Heart right ventricle (tissue), 16 donors: ENCODE data around the gene TJP1. TPM values are rescaled to one million over a fixed set of nuclear protein-coding genes. Genes with fewer than 3 reads are reported as not detected.

Source experiments
- ATAC-seq, 8 donors: fragments of 200-7000 bp; cut with Tn5 transposase; one replicate each; pipeline ENCODE4 v1.9.1; 2020; ENCODE audit warnings: mild to moderate bottlenecking in 8 of 8, moderate library complexity in 8 of 8, moderate number of reproducible peaks in 1 of 8
- DNase-seq, 2 donors: peaks; one replicate each; pipeline ENCODE4 v3.0.0-alpha.2; 2020
- H3K27ac ChIP-seq, 10 donors: fragments of 200-600 bp; sonication (generic) in 2 of 10; one replicate each; pipeline versions ENCODE4 v1.5.0 to v1.8.0; 2020 to 2022; ENCODE audit warnings: mild to moderate bottlenecking in 3 of 10
- H3K27me3 ChIP-seq, 7 donors: fragments of 200-600 bp; one replicate each; pipeline ENCODE4 v1.8.0; 2021 to 2022; ENCODE audit warnings: mild to moderate bottlenecking in 2 of 7
- H3K36me3 ChIP-seq, 9 donors: fragments of 200-600 bp; sonication (generic) in 1 of 9; one replicate each; pipeline versions ENCODE4 v1.5.0 to v1.8.0; 2020 to 2022; ENCODE audit warnings: mild to moderate bottlenecking in 2 of 9
- H3K4me1 ChIP-seq, 9 donors: fragments of 200-600 bp; sonication (generic) in 1 of 9; one replicate each; pipeline versions ENCODE4 v1.5.0 to v1.8.0; 2020 to 2022; ENCODE audit warnings: mild to moderate bottlenecking in 4 of 9
- H3K4me3 ChIP-seq, 10 donors: fragments of 200-600 bp; sonication (generic) in 2 of 10; one replicate each; pipeline versions ENCODE4 v1.5.0 to v1.8.0; 2020 to 2022; ENCODE audit warnings: mild to moderate bottlenecking in 7 of 10, moderate library complexity in 2 of 10
- H3K9me3 ChIP-seq, 11 donors: fragments of 200-600 bp in 10 of 11; sonication (generic) in 2 of 11; one replicate each; pipeline versions ENCODE4 v1.5.0 to v1.8.0; 2013 to 2022; ENCODE audit warnings: mild to moderate bottlenecking in 2 of 11, control low read depth in 1 of 11, moderate library complexity in 1 of 11
- WGBS, 2 donors: extraction: QIAGEN DNeasy Blood & Tissue Kit; methylation state at CpG; one replicate each; pipeline ENCODE4 v1.1.7; 2013; ENCODE audit warnings: inconsistent platforms in 1 of 2; 5-methylcytosine and 5-hydroxymethylcytosine counted together
- intact Hi-C, 10 donors: fragments of 100-400 bp; cut with DNase I; formaldehyde crosslinking; loops; one replicate each; pipeline versions ENCODE4 v1.11.1 to v1.14.2; 2022
- polyA plus RNA-seq, 2 donors: library from polyadenylated mRNA; stranded (reverse); fragments of 200-250 nt; gene quantifications; one replicate each; pipeline ENCODE4 v1.2.3, GENCODE V29; 2013
- total RNA-seq, 10 donors: library from RNA; stranded (reverse); fragmentation: NEBNext Ultra II Directional in 3 of 10; extraction: Animal tissue kit (Norgen Biotek cat#: 25700) in 3 of 10; gene quantifications; one replicate each; pipeline versions ENCODE4 v1.2.1 to v1.2.4, GENCODE V29; 2021 to 2023
- TF ChIP-seq, protein P1 (sequence below), 9 donors: fragments of 200-600 bp; sonication (generic) in 2 of 9; IDR thresholded peaks; one replicate each; pipeline versions ENCODE4 v1.5.0 to v1.8.0; 2021 to 2022; ENCODE audit warnings: antibody characterized with exemption in 9 of 9, mild to moderate bottlenecking in 5 of 9, moderate library complexity in 1 of 9
- donor health status: Arrhythmogenic right ventricular cardiomyopathy.
- donor health status: ischemic (EF 13 %, LVEDD 7.1; RV severe dilation, severe dysfunction).
- donor health status: healthy with polysubstance abuse.
- donor health status: DM: no; HTN: yes; CAD: no.
- donor health status: DM: no; HTN: no; CAD: no.
- donor health status: ischemic (EF 25% LVEDD 6.9; RV normal size, moderate dysfunction).
- donor health status: ischemic (EF 25% LVEDD 5.7; RV mildly dilated, moderate dysfunction).
- donor health status: healthy.
- donor health status: DM: yes; HTN: yes; CAD: no.
- donor health status: Ischemic cardiomyopathy.
- donor health status: ischemic (EF 35%, LVEDD 5.7; RV mildly dilated, moderate dysfunction).
- donor health status: nonischemic (EF 11% LVEDD 7.7; RV severe dilation, severe dysfunction).
- donor health status: DM: yes; HTN: yes; CAD: no.
- donor health status: PGD.
- donor health status: ischemic (EF 29% LVEDD 5.4; RV normal size, mild dysfunction).
- donor health status: nonischemic (EF 23%, LVEDD 6.1; RV moderate dilation, normal function).

Gene TJP1
- total and polyA plus RNA-seq, 12 donors: 22.8 to 166 (median 118) TPM

DNA sequence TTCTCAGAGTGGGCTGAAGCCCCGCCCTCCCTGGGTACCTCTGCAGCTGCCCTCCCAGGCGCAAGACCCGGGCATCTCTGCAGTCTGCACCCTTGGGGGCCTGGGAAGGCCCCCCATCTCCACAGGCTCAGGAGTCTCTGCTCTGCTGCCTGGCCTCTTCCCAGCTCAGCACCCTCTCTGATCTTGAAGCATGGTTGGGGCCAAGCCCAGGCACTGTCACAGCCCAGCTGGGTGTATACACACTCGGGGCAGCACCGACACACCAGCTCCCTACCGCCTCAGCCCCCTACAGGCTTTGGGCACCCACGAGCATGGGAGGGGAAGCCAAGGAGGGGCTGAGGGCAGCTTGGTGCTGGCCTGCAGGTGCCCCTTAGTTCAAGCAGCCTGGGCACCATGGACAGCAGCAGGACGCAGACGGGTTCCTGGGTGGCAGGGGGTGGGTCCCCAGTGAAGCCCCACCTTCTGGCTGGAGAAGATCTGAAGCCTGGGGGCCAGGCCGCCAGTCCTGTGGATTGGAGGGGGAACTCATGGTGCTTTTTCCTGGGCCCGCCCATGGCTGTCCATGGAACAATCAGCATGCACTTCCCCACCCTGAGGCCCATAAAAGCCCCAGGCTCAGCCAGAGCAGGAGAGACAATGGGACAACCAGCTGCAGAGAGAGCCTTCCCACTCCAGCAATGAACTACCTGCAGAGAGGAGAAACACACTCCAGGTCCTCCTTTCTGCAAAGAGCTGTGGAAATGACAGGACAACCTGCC is 170.6 kb downstream of the TJP1 start:
- 72 to 87% methylated on average over 11 of the region's 11 CpGs for WGBS, 2 donors
- no peaks in the 10 kb centered on the region for H3K36me3 ChIP-seq
- intact Hi-C loops: no loop called here
- H3K27me3 ChIP-seq: peaks cover 0 to 3% (median 0%) of the 10 kb centered on the region in 7 donors
- TF ChIP-seq, protein P1, sequence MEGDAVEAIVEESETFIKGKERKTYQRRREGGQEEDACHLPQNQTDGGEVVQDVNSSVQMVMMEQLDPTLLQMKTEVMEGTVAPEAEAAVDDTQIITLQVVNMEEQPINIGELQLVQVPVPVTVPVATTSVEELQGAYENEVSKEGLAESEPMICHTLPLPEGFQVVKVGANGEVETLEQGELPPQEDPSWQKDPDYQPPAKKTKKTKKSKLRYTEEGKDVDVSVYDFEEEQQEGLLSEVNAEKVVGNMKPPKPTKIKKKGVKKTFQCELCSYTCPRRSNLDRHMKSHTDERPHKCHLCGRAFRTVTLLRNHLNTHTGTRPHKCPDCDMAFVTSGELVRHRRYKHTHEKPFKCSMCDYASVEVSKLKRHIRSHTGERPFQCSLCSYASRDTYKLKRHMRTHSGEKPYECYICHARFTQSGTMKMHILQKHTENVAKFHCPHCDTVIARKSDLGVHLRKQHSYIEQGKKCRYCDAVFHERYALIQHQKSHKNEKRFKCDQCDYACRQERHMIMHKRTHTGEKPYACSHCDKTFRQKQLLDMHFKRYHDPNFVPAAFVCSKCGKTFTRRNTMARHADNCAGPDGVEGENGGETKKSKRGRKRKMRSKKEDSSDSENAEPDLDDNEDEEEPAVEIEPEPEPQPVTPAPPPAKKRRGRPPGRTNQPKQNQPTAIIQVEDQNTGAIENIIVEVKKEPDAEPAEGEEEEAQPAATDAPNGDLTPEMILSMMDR (IDR thresholded peaks at IDR 0.05): no peak
- DNase-seq (no peak), ATAC-seq (no peak)
- no peak overlapping the region for H3K4me3 ChIP-seq
- peaks cover 0 to 15% (median 0%) of the 10 kb centered on the region in 11 donors for H3K9me3 ChIP-seq
- H3K4me1 ChIP-seq: no peaks in the 10 kb centered on the region
- no peak overlapping the region for H3K27ac ChIP-seq
